RWPE2 (cell line): ENCODE data around the gene OR8D2.

Experiments used
- ATAC-seq: fragments of 200-7000 bp; cut with Tn5 transposase; 3 replicates; pipeline ENCODE4 v1.9.1; 2021; ENCODE audit warnings: low read depth
- DNase-seq: peaks from one replicate; pipeline ENCODE4 v3.0.0-alpha.2; 2020; ENCODE audit warnings: low spot score
- H3K27ac ChIP-seq: fragments of 450-650 bp; 2 replicates; pipeline ENCODE4 v1.5.1; 2017; ENCODE audit warnings: mild to moderate bottlenecking; ENCODE audit not compliant: poor library complexity, severe bottlenecking
- H3K27me3 ChIP-seq: fragments of 250-450 bp; sonication (Bioruptor Pico); 2 replicates; pipeline ENCODE4 v1.5.1; 2021; ENCODE audit warnings: mild to moderate bottlenecking, moderate library complexity; ENCODE audit not compliant: insufficient read depth, poor library complexity, severe bottlenecking
- H3K36me3 ChIP-seq: fragments of 250-450 bp; sonication (Bioruptor Pico); 2 replicates; pipeline ENCODE4 v1.5.1; 2020; ENCODE audit warnings: low read depth, mild to moderate bottlenecking, moderate library complexity
- H3K4me1 ChIP-seq: fragments of 250-450 bp; sonication (Bioruptor Pico); 2 replicates; pipeline ENCODE4 v1.5.1; 2021; ENCODE audit warnings: mild to moderate bottlenecking, moderate library complexity; ENCODE audit not compliant: insufficient read depth, poor library complexity, severe bottlenecking
- H3K4me3 ChIP-seq: fragments of 250-450 bp; sonication (Bioruptor Pico); 2 replicates; pipeline ENCODE4 v1.5.1; 2021; ENCODE audit warnings: mild to moderate bottlenecking, moderate library complexity; ENCODE audit not compliant: severe bottlenecking
- H3K9me3 ChIP-seq: fragments of 250-450 bp; sonication (Bioruptor Pico); 2 replicates; pipeline ENCODE4 v1.5.1; 2021; ENCODE audit warnings: mild to moderate bottlenecking, moderate library complexity; ENCODE audit not compliant: severe bottlenecking
- CTCF ChIP-seq: fragments of 450-650 bp; IDR thresholded peaks from one replicate; pipeline ENCODE4 v1.5.1; 2017; ENCODE audit warnings: mild to moderate bottlenecking, moderate library complexity; ENCODE audit not compliant: poor library complexity, severe bottlenecking

Gene OR8D2

DNA sequence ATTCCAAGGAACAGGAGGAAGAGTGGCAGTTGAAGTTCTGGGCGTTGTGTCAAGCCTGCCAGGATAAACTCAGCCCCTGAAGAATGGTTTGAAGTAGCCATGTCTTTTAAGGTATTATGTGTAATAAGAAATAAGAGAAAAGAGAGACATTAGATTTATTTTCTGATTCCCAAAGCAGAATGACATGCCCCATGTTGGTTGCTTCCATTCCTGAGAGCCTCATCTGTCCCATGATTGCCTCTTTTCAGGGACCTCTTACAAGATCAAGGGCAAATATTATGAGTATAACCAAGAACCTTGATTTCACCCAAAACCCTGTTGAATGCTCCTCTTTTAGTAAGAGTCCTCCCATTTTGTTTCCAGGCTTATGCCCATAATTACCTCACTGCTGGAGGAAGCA, at the start of gene OR8D2:
OR8D2 (minus strand) TSS at position 101 of the 400 bp plus-strand sequence; CDS start at position 101, 0 bp downstream.
- no peak within 1 kb of the TSS for H3K27ac ChIP-seq
- no peaks in the 10 kb centered on the region for H3K4me1 ChIP-seq
- peaks cover 27% of the 10 kb centered on the region for H3K27me3 ChIP-seq
- DNase-seq: no peak
- H3K4me3 ChIP-seq: no peak within 1 kb of the TSS
- no peaks in the 10 kb centered on the region for H3K9me3 ChIP-seq
- no peak for ATAC-seq
- TF ChIP-seq CTCF: no peak
- H3K36me3 ChIP-seq: no peaks in the 10 kb centered on the region

GRCh38 chr11:124359566-124359965, 39.6 kb upstream of the OR8D2 start:
- Histone ChIP-seq H3K9me3 (no peaks in the 10 kb centered on the region), H3K4me1 (no peaks in the 10 kb centered on the region), H3K27me3 (peaks cover 10% of the 10 kb centered on the region), H3K4me3 (no peak overlapping the region), H3K27ac (no peak overlapping the region), H3K36me3 (no peaks in the 10 kb centered on the region)
- no peak for TF ChIP-seq CTCF
- DNase-seq: no peak
- ATAC-seq: no peak

DNA sequence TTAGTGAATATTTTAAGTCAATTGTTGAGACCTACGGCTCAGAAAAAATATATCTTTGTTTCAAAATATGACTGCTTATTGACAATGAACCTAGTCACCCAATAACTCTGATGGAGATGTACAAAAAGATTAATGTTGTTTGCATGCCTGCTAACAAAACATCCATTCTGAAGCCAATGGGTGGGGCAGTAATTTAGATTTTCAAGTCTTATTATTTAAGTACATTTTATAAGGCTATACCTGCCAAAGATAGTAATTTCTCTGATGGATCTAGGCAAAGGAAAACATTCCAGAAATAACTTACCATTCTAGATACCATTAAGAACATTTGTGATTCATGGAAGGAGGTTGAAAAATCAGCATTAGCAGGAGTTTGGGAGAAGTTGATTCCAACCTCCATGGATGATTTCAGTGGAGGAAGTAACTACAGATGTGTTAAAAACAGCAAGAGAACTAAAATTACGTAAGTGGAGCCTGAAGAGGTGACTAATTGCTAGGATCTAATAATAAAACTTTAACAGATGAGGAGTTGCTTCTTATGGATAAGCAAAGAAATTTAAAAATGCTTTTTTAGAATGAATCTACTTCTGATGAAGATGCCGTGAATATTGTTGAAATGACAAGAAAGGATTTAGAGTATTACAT, 26.4 kb upstream of the OR8D2 start:
- DNase-seq: no peak
- TF ChIP-seq CTCF: no peak
- no peak for ATAC-seq
- no peaks in the 10 kb centered on the region for H3K36me3 ChIP-seq
- no peaks in the 10 kb centered on the region for H3K4me1 ChIP-seq
- no peak overlapping the region for H3K4me3 ChIP-seq
- peaks cover 9% of the 10 kb centered on the region for H3K27me3 ChIP-seq
- H3K9me3 ChIP-seq: no peaks in the 10 kb centered on the region
- H3K27ac ChIP-seq: no peak overlapping the region

DNA sequence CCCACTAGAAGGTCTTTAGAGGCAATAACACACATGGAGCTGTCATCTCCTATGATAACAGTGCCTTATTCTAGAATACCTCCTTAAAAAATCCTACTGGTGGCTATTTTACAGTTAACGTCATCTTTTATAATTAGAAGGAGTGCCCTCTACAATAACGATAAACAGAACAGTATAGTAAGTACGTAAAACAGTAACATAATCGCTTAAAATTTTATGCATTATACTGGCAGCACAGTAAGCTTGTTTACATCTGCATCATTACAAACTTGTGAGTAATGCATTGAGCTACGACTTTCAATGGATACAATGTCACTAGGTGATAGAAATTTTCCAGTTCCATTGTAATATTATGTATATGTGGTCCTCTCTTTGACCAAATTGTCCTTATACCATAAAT, 24.3 kb upstream of the OR8D2 start:
- DNase-seq (no peak), ATAC-seq (no peak)
- TF ChIP-seq CTCF: no peak
- no peaks in the 10 kb centered on the region for H3K4me1 ChIP-seq
- H3K9me3 ChIP-seq: no peaks in the 10 kb centered on the region
- H3K27me3 ChIP-seq: peaks cover 9% of the 10 kb centered on the region
- H3K36me3 ChIP-seq: no peaks in the 10 kb centered on the region
- no peak overlapping the region for H3K4me3 ChIP-seq
- no peak overlapping the region for H3K27ac ChIP-seq

- H3K27me3 ChIP-seq: peaks cover 5% of the 10 kb centered on the region
- no peak overlapping the region for H3K27ac ChIP-seq
- no peaks in the 10 kb centered on the region for H3K9me3 ChIP-seq
- H3K36me3 ChIP-seq: no peaks in the 10 kb centered on the region
- TF ChIP-seq CTCF: no peak
- ATAC-seq (no peak), DNase-seq (no peak)
- H3K4me1 ChIP-seq: no peaks in the 10 kb centered on the region
- no peak overlapping the region for H3K4me3 ChIP-seq
These were observed 20.1 kb upstream of the OR8D2 start for GRCh38 chr11:124340142-124340447.
